GM12878 (cell line): ENCODE measurements around the gene COL4A1. TPM values are rescaled to one million over a fixed set of nuclear protein-coding genes. Genes with fewer than 3 reads are reported as not detected.
A peak's percentile ranks its signal among the peaks of the same experiment; 100 is the strongest.
"Not testable (repeated sequence)": the region's sequence is repeated elsewhere in the genome, so short reads cannot be mapped to it uniquely, and the experiment has no call there.

Source experiments
- ATAC-seq: fragments of 200-7000 bp; cut with Tn5 transposase; 3 replicates; pipeline ENCODE4 v1.9.1; 2020; ENCODE audit warnings: mild to moderate bottlenecking, moderate library complexity
- BruUV-seq: library from RNA; stranded (reverse); fragments of 400-500 nt; replicated peaks from 2 replicates; lab custom pipeline; 2021; lab: Mats Ljungman, UMichigan
- CTCF ChIA-PET: fragments of 300-600 bp; sonication (Branson Sonifier 250); formaldehyde crosslinking; extraction: SDS; loops from one replicate; lab custom pipeline; 2021; ENCODE audit warnings: inconsistent platforms; lab: Yijun Ruan, JAX
- POLR2A ChIA-PET: fragments of 350-600 bp; formaldehyde crosslinking; extraction: SDS; loops from one replicate; lab custom pipeline; 2021; ENCODE audit warnings: inconsistent platforms; lab: Charles Lee
- RAD21 ChIA-PET: fragments of 300-600 bp; sonication (Branson Sonifier 250); formaldehyde crosslinking; loops from one replicate; lab custom pipeline; 2023; ENCODE audit warnings: antibody characterized with exemption; ENCODE audit not compliant: unreplicated experiment; lab: Charles Lee
- SMC1A ChIA-PET: fragments of 300-600 bp; sonication (Branson Sonifier 250); formaldehyde crosslinking; loops from one replicate; lab custom pipeline; 2023; ENCODE audit not compliant: unreplicated experiment, uncharacterized antibody; lab: Charles Lee
- DNase-seq: peaks from one replicate; pipeline ENCODE4 v3.0.0-alpha.2; 2011; ENCODE audit warnings: low read depth, low spot score
- FAIRE-seq: peaks from 3 replicates; lab custom pipeline; 2011; peaks lifted over from hg19 to GRCh38; lab: Jason Lieb, UNC
- H2AFZ ChIP-seq: 2 replicates; pipeline ENCODE4 v1.6.0; 2011; ENCODE audit warnings: low read depth, low read length, control low read depth; ENCODE audit not compliant: control insufficient read depth
- H3K27ac ChIP-seq: 2 replicates; pipeline ENCODE4 v1.5.1; 2011; ENCODE audit warnings: control low read depth; ENCODE audit not compliant: control insufficient read depth, insufficient read depth
- H3K27me3 ChIP-seq, 2 experiments: replicated peaks in 1 of 2; 2 replicates each; pipeline versions ENCODE4 v1.6.0 to v1.6.1; 2011; ENCODE audit warnings: low read length in 1 of 2; ENCODE audit not compliant: control insufficient read depth in 2 of 2, insufficient read depth in 2 of 2
- H3K36me3 ChIP-seq, 2 experiments: 2 replicates each; pipeline ENCODE4 v1.5.1; 2011; ENCODE audit warnings: low read length in 1 of 2; ENCODE audit not compliant: control insufficient read depth in 2 of 2, insufficient read depth in 2 of 2
- H3K4me1 ChIP-seq: 2 replicates; pipeline ENCODE4 v1.6.1; 2011; ENCODE audit warnings: mild to moderate bottlenecking, low read length, moderate library complexity, mixed read lengths; ENCODE audit not compliant: control insufficient read depth, insufficient read depth
- H3K4me2 ChIP-seq: 2 replicates; pipeline ENCODE4 v1.6.0; 2011; ENCODE audit warnings: control low read depth; ENCODE audit not compliant: control insufficient read depth, insufficient read depth
- H3K4me3 ChIP-seq: fragments of 200-600 bp; sonication (generic); 2 replicates; pipeline ENCODE4 v1.5.1; 2016
- H3K79me2 ChIP-seq: 2 replicates; pipeline ENCODE4 v1.6.0; 2011; ENCODE audit warnings: low read length; ENCODE audit not compliant: control insufficient read depth, insufficient read depth
- H3K9ac ChIP-seq: 2 replicates; pipeline ENCODE4 v1.8.0; 2011; ENCODE audit warnings: low read length, control low read depth, mixed read lengths; ENCODE audit not compliant: control insufficient read depth, insufficient read depth
- H3K9me3 ChIP-seq: replicated peaks from 3 replicates; pipeline ENCODE4 v1.5.1; 2011; ENCODE audit warnings: mild to moderate bottlenecking, low read length; ENCODE audit not compliant: control insufficient read depth, insufficient read depth
- H4K20me1 ChIP-seq: 2 replicates; pipeline ENCODE4 v1.6.0; 2011; ENCODE audit not compliant: control insufficient read depth, insufficient read depth
- CTCF ChIP-seq, 3 experiments: IDR thresholded peaks in 2 of 3; conservative IDR thresholded peaks in 1 of 3; 2 replicates each; pipeline ENCODE4 v1.5.1; 2011; ENCODE audit warnings: low read depth in 3 of 3, low read length in 3 of 3, mild to moderate bottlenecking in 3 of 3, control low read depth in 2 of 3, moderate library complexity in 2 of 3, inconsistent platforms in 1 of 3, mixed read lengths in 1 of 3; ENCODE audit not compliant: control insufficient read depth in 2 of 3, insufficient read depth in 1 of 3; ENCODE audit errors: extremely low read depth in 1 of 3
- WGBS: methylation state at CpG from one replicate; pipeline ENCODE4 v1.1.6; 2016; ENCODE audit warnings: low lambda C conversion rate; ENCODE audit not compliant: insufficient replicate concordance, insufficient coverage; ENCODE audit errors: missing lambda C conversion rate; 5-methylcytosine and 5-hydroxymethylcytosine counted together
- in situ Hi-C: fragments of 300-500 bp; cut with MboI; formaldehyde crosslinking; loops from 9 replicates; pipeline ENCODE4 v1.14.3; 2018; ENCODE audit warnings: mixed read lengths
- intact Hi-C: fragments of 100-400 bp; cut with micrococcal nuclease; formaldehyde crosslinking; loops from one replicate; pipeline ENCODE4 v1.14.2; 2022; ENCODE audit not compliant: unreplicated experiment
- polyA plus RNA-seq, 11 experiments: library from polyadenylated mRNA; depleted of rRNA in 4 of 11; unstranded in 6 of 11; stranded (reverse) in 5 of 11; fragments of >200 nt; fragmentation: Nextera tagmentation in 4 of 11; fragmentation: Illumina TruSeq in 1 of 11; extraction: Ambion mirVana in 4 of 11; extraction: Trizol in 1 of 11; gene quantifications; 1 replicate in 1 of 11; 2 replicates in 10 of 11; pipeline versions ENCODE4 v1.2.1 to v1.2.3, GENCODE V29; 2011 to 2016; ENCODE audit warnings: inconsistent platforms in 2 of 11, missing spikeins in 2 of 11, low read depth in 1 of 11
- total RNA-seq, 4 experiments: library from RNA; depleted of rRNA in 3 of 4; stranded (reverse); fragments of >200 nt in 3 of 4; fragmentation: Illumina TruSeq in 1 of 4; extraction: Trizol in 1 of 4; gene quantifications; 2 replicates each; pipeline versions ENCODE4 v1.2.1 to v1.2.3, GENCODE V29; 2013 to 2021

The COL4A1 gene
- total and polyA plus RNA-seq, 10 of the 15 experiments (the other 5 are each of a cell fraction or from before 2014, with no cell fraction given) = 0.07 to 0.31 (median 0.13) TPM; not detected in 6

GRCh38 chr13:110112379-110112778 is 194.6 kb downstream of the COL4A1 start:
- SMC1A ChIA-PET = not testable (repeated sequence)

More at GRCh38 chr13:110112379-110112778, 194.6 kb downstream of the COL4A1 start:
- H3K27ac ChIP-seq, H4K20me1 ChIP-seq, H3K4me2 ChIP-seq, H3K9me3 ChIP-seq, H3K9ac ChIP-seq, H2AFZ ChIP-seq, BruUV-seq, DNase-seq, ATAC-seq, H3K4me1 ChIP-seq, POLR2A ChIA-PET, H3K79me2 ChIP-seq, H3K27me3 ChIP-seq, FAIRE-seq, H3K36me3 ChIP-seq, H3K4me3 ChIP-seq: not testable (repeated sequence)
- RAD21 ChIA-PET = interaction anchor here (1.2 kb wide), 1 partner anchor 967 kb away, joined by 4 read pairs; no protein-coding TSS in a partner anchor
- TF ChIP-seq CTCF (IDR thresholded peaks at IDR 0.05 in 2 of 3, conservative IDR thresholded peaks at IDR 0.05 in 1 of 3; ENCODE audit: control insufficient read depth in 2 of 3, extremely low read depth in 1 of 3, insufficient read depth in 1 of 3, low read depth in 3 of 3, low read length in 3 of 3) = peak in 2 of 3 experiments; percentile 12 to 23; a peak in 1 of 6 replicates
- WGBS = 30% methylated on average over 6 of the region's 6 CpGs
- intact Hi-C loops (loop anchor here (10.0 kb wide), 1 partner anchor 318 kb away; no protein-coding TSS in a partner anchor), in situ Hi-C loops (loop anchor here (5.0 kb wide), 1 partner anchor 1150 kb away; no protein-coding TSS in a partner anchor)
- CTCF ChIA-PET = interaction anchor here (1.7 to 2.5 kb wide), 2 partner anchors 10 to 1151 kb away, joined by 4 to 18 read pairs; no protein-coding TSS in a partner anchor
